ENCODE results near the gene UNCX. TPM values are rescaled to one million over a fixed set of nuclear protein-coding genes. Genes with fewer than 3 reads are reported as not detected.
"Not testable (repeated sequence)": the region's sequence is repeated elsewhere in the genome, so short reads cannot be mapped to it uniquely, and the experiment has no call there.

UNCX gene
- total RNA-seq, 1 donor from 2014 or later = not detected

DNA sequence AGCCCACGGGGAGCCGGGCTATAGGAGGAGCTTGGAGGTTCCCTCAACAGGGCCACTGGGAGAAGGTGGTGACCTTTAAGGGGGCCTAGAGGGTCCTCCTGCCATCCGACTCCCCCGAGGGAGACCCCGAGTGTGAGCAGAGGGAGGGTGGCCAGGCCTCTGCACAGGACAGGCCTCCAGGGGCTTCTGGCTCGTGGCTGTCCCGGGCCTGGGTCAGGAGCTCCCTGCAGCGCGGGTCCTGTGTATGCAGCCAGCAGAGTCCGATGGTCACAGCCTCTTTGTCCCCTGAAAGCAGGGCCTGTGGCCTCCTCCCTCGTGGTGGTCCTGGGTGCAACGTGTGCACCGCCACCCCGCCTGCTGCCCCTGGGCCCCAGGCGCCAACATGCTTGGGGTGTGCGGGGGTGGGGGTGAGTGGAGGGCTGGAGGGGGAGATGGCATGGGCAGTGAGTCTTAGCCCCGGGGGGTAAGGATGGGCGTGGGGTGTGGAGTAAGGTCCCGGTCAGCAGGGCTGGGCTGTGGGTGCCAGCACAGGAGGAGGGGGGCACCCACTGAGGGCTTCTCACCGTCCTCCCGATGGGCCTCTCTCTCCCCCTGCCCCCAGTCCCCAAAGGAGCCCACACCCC is 27.1 kb downstream of the UNCX start:
- no peak overlapping the region for H3K27ac Mint-ChIP-seq (ENCODE audit: unreplicated experiment)
- TF ChIP-seq, protein P1, sequence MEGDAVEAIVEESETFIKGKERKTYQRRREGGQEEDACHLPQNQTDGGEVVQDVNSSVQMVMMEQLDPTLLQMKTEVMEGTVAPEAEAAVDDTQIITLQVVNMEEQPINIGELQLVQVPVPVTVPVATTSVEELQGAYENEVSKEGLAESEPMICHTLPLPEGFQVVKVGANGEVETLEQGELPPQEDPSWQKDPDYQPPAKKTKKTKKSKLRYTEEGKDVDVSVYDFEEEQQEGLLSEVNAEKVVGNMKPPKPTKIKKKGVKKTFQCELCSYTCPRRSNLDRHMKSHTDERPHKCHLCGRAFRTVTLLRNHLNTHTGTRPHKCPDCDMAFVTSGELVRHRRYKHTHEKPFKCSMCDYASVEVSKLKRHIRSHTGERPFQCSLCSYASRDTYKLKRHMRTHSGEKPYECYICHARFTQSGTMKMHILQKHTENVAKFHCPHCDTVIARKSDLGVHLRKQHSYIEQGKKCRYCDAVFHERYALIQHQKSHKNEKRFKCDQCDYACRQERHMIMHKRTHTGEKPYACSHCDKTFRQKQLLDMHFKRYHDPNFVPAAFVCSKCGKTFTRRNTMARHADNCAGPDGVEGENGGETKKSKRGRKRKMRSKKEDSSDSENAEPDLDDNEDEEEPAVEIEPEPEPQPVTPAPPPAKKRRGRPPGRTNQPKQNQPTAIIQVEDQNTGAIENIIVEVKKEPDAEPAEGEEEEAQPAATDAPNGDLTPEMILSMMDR (IDR thresholded peaks at IDR 0.05) = no peak
- H3K36me3 Mint-ChIP-seq (ENCODE audit: unreplicated experiment) = no peaks in the 10 kb centered on the region
- H3K4me1 Mint-ChIP-seq (ENCODE audit: unreplicated experiment) = no peaks in the 10 kb centered on the region
- H3K27me3 Mint-ChIP-seq (ENCODE audit: unreplicated experiment) = peaks cover 19% of the 10 kb centered on the region
- H3K9me3 Mint-ChIP-seq (ENCODE audit: unreplicated experiment) = no peaks in the 10 kb centered on the region
- H3K4me3 Mint-ChIP-seq (ENCODE audit: unreplicated experiment) = no peak overlapping the region
- no peak for DNase-seq (ENCODE audit: extremely low spot score, unreplicated experiment)

DNA sequence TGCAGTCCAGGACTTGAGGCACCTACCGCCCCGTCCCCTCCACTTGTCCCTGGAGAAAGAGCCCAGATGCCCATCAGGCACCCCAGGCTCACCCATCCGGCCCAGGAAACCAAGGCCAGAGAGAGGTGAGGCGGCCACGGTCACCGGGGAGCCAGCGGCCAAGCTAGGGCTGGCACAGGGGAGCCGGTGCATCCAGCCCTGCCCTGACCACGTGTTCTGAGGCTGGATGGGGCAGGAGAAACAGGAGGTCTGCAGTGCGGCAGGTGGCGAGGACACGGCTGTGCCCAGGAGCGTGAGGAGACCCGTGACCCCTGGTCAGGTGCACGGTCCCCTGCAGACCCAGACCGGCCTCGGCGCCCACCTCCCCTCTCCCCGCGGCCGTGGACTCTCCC is 27.6 kb downstream of the UNCX start:
- H3K27me3 Mint-ChIP-seq (ENCODE audit: unreplicated experiment) = peaks cover 22% of the 10 kb centered on the region
- H3K27ac Mint-ChIP-seq (ENCODE audit: unreplicated experiment) = no peak overlapping the region
- H3K9me3 Mint-ChIP-seq (ENCODE audit: unreplicated experiment) = no peaks in the 10 kb centered on the region
- DNase-seq (ENCODE audit: extremely low spot score, unreplicated experiment) = no peak
- no peaks in the 10 kb centered on the region for H3K36me3 Mint-ChIP-seq (ENCODE audit: unreplicated experiment)
- TF ChIP-seq, protein P1 (IDR thresholded peaks at IDR 0.05) = no peak
- H3K4me3 Mint-ChIP-seq (ENCODE audit: unreplicated experiment) = no peak overlapping the region
- no peaks in the 10 kb centered on the region for H3K4me1 Mint-ChIP-seq (ENCODE audit: unreplicated experiment)

DNA sequence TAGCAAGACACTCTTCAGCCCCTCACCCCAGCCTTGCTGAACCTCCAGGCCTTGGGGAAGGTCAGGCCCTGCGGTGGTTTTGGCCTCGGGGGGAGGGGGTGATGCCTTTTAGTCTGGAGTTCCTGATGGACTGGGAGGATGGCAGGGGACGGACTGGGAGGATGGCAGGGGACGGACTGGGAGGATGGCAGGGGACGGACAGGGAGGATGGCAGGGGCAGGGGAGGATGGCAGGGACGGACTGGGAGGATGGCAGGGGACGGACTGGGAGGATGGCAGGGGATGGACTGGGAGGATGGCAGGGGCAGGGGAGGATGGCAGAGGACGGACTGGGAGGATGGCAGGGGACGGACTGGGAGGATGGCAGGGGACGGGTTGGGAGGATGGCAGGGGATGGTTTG is 28.4 kb downstream of the UNCX start:
- H3K36me3 Mint-ChIP-seq (ENCODE audit: unreplicated experiment); H3K4me1 Mint-ChIP-seq (ENCODE audit: unreplicated experiment); H3K27ac Mint-ChIP-seq (ENCODE audit: unreplicated experiment); H3K4me3 Mint-ChIP-seq (ENCODE audit: unreplicated experiment); DNase-seq (ENCODE audit: extremely low spot score, unreplicated experiment); H3K9me3 Mint-ChIP-seq (ENCODE audit: unreplicated experiment): not testable (repeated sequence)
- H3K27me3 Mint-ChIP-seq (ENCODE audit: unreplicated experiment) = peaks cover 24% of the 10 kb centered on the region

GRCh38 chr7:1262441-1262840 is 29.8 kb downstream of the UNCX start:
- Mint-ChIP-seq H3K36me3 (ENCODE audit: unreplicated experiment) (no peaks in the 10 kb centered on the region), H3K4me3 (ENCODE audit: unreplicated experiment) (no peak overlapping the region), H3K27me3 (ENCODE audit: unreplicated experiment) (peaks cover 24% of the 10 kb centered on the region), H3K4me1 (ENCODE audit: unreplicated experiment) (no peaks in the 10 kb centered on the region), H3K27ac (ENCODE audit: unreplicated experiment) (no peak overlapping the region), H3K9me3 (ENCODE audit: unreplicated experiment) (no peaks in the 10 kb centered on the region)
- DNase-seq (ENCODE audit: extremely low spot score, unreplicated experiment) = no peak
- TF ChIP-seq, protein P1 (IDR thresholded peaks at IDR 0.05) = no peak

- TF ChIP-seq, protein P1 (IDR thresholded peaks at IDR 0.05) = no peak
- Mint-ChIP-seq H3K4me1 (ENCODE audit: unreplicated experiment) (no peaks in the 10 kb centered on the region), H3K36me3 (ENCODE audit: unreplicated experiment) (no peaks in the 10 kb centered on the region), H3K9me3 (ENCODE audit: unreplicated experiment) (no peaks in the 10 kb centered on the region), H3K27me3 (ENCODE audit: unreplicated experiment) (peaks cover 22% of the 10 kb centered on the region), H3K4me3 (ENCODE audit: unreplicated experiment) (no peak overlapping the region), H3K27ac (ENCODE audit: unreplicated experiment) (no peak overlapping the region)
- DNase-seq (ENCODE audit: extremely low spot score, unreplicated experiment) = no peak
Observed at GRCh38 chr7:1263391-1263951, 30.8 kb downstream of the UNCX start.

Data from osteocyte (in vitro differentiated cells).